ENCODE results near the gene PALS2. TPM values are rescaled to one million over a fixed set of nuclear protein-coding genes. Genes with fewer than 3 reads are reported as not detected.

Gene PALS2
- total RNA-seq, 2 donors from 2014 or later, result 16.4 to 21.1 TPM

- Histone ChIP-seq H3K27me3 (replicated peaks; ENCODE audit: insufficient read depth) (no peaks in the 10 kb centered on the region), H3K9me3 (no peaks in the 10 kb centered on the region), H3K4me3 (no peak overlapping the region), H3K36me3 (no peaks in the 10 kb centered on the region), H3K4me1 (ENCODE audit: control insufficient read depth in 1 of 2, low read depth in 2 of 2) (peaks cover 0 to 12% of the 10 kb centered on the region in 2 donors), H3K27ac (no peak overlapping the region)
- no peak for TF ChIP-seq CTCF (IDR thresholded peaks at IDR 0.05)
- DNase-seq (ENCODE audit: low spot score), result no peak
- ATAC-seq (ENCODE audit: insufficient number of reproducible peaks, low FRiP score, low read depth), result no peak
Observed at GRCh38 chr7:24548390-24548789, 24.9 kb upstream of the PALS2 start.

- H3K9me3 ChIP-seq, result no peaks in the 10 kb centered on the region
- peaks cover 0 to 12% of the 10 kb centered on the region in 2 donors for H3K4me1 ChIP-seq (ENCODE audit: control insufficient read depth in 1 of 2, low read depth in 2 of 2)
- ATAC-seq (ENCODE audit: insufficient number of reproducible peaks, low FRiP score, low read depth), result no peak
- H3K36me3 ChIP-seq, result no peaks in the 10 kb centered on the region
- TF ChIP-seq CTCF (IDR thresholded peaks at IDR 0.05), result no peak
- H3K27me3 ChIP-seq (replicated peaks; ENCODE audit: insufficient read depth), result no peaks in the 10 kb centered on the region
- H3K4me3 ChIP-seq, result no peak overlapping the region
- no peak for DNase-seq (ENCODE audit: low spot score)
- no peak overlapping the region for H3K27ac ChIP-seq
Observed at GRCh38 chr7:24549991-24550390, 23.3 kb upstream of the PALS2 start.

GRCh38 chr7:24555184-24555583, 18.1 kb upstream of the PALS2 start:
- no peak overlapping the region for H3K27ac ChIP-seq
- no peaks in the 10 kb centered on the region for H3K36me3 ChIP-seq
- H3K27me3 ChIP-seq (replicated peaks; ENCODE audit: insufficient read depth), result no peaks in the 10 kb centered on the region
- no peaks in the 10 kb centered on the region for H3K9me3 ChIP-seq
- TF ChIP-seq CTCF (IDR thresholded peaks at IDR 0.05), result no peak
- no peak overlapping the region for H3K4me3 ChIP-seq
- ATAC-seq (ENCODE audit: insufficient number of reproducible peaks, low FRiP score, low read depth) (no peak), DNase-seq (ENCODE audit: low spot score) (no peak)
- H3K4me1 ChIP-seq (ENCODE audit: control insufficient read depth in 1 of 2, low read depth in 2 of 2), result peaks cover 0 to 7% of the 10 kb centered on the region in 2 donors

GRCh38 chr7:24555719-24556118, 17.5 kb upstream of the PALS2 start:
- Histone ChIP-seq H3K27me3 (replicated peaks; ENCODE audit: insufficient read depth) (no peaks in the 10 kb centered on the region), H3K36me3 (no peaks in the 10 kb centered on the region), H3K27ac (no peak overlapping the region), H3K9me3 (no peaks in the 10 kb centered on the region), H3K4me1 (ENCODE audit: control insufficient read depth in 1 of 2, low read depth in 2 of 2) (peaks cover 0 to 1% of the 10 kb centered on the region in 2 donors), H3K4me3 (no peak overlapping the region)
- DNase-seq (ENCODE audit: low spot score) (no peak), ATAC-seq (ENCODE audit: insufficient number of reproducible peaks, low FRiP score, low read depth) (no peak)
- TF ChIP-seq CTCF (IDR thresholded peaks at IDR 0.05), result no peak

GRCh38 chr7:24560772-24561171, 12.5 kb upstream of the PALS2 start:
- Histone ChIP-seq H3K27me3 (replicated peaks; ENCODE audit: insufficient read depth) (no peaks in the 10 kb centered on the region), H3K9me3 (no peaks in the 10 kb centered on the region), H3K27ac (no peak overlapping the region), H3K4me1 (ENCODE audit: control insufficient read depth in 1 of 2, low read depth in 2 of 2) (no peaks in the 10 kb centered on the region), H3K36me3 (no peaks in the 10 kb centered on the region), H3K4me3 (no peak overlapping the region)
- ATAC-seq (ENCODE audit: insufficient number of reproducible peaks, low FRiP score, low read depth), result no peak
- TF ChIP-seq CTCF (IDR thresholded peaks at IDR 0.05), result no peak
- no peak for DNase-seq (ENCODE audit: low spot score)
